Measurements from ENCODE around the gene ZNF138.

Gene ZNF138

DNA sequence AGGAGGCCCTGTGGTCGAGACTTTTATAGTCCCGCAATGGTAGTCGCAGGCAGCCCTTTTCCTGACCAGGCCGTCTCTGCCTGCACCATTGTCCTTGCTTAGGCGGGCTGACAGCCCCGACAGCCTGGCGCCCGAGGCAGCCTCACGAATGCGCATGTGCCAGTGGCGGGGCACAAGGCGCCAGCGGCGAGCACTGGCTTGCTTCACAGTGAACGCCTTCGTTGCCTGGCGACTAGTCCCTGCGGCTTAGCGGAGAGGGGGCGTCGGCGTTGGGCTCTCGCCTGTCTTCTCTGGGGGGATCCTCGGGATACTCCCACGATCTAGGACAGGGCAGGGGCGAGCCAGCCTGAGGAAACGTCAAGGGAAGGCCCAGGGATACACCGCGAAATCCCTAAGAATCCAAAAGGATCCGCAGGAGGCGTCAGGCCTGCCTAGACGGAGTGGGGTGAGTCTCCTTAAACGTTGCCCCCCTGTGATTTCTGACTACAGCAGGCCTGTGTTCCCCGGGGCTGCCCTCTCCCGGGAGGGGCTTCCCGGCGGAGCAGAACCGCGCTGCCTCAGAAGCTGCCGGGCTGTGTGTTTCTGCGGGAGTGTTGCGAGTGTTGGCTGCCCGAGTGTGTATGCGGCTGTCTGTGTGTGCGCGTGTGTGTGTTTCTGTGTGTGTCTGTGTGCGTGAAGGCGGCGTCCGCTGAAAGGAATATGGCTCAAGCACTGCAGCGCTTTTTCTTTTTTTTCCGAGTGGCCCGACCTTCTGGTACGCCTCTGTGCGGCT, 88.3 kb downstream of the ZNF138 start:
- no peak overlapping the region for H3K27ac ChIP-seq (ENCODE audit: low read depth, low read length)
- H3K27me3 ChIP-seq (ENCODE audit: control insufficient read depth, insufficient read depth, low read length) = peaks cover 8% of the 10 kb centered on the region; the same call in 1 of the 2 replicates
- H3K4me1 ChIP-seq (ENCODE audit: control insufficient read depth, insufficient read depth, low read length) = no peaks in the 10 kb centered on the region
- H3K4me3 ChIP-seq (ENCODE audit: low read depth, low read length) = no peak overlapping the region
- H3K36me3 ChIP-seq (ENCODE audit: control insufficient read depth, insufficient read depth, low read length) = no peaks in the 10 kb centered on the region
- no peak overlapping the region for H3K9ac ChIP-seq (ENCODE audit: low read depth, low read length)
- H3K9me3 ChIP-seq (ENCODE audit: control insufficient read depth, insufficient read depth, low read length) = no peaks in the 10 kb centered on the region; the same call in 1 of the 2 replicates

Data from HUES48 (cell line).